Omental fat pad (tissue), 4 donors: Measurements from ENCODE around the gene RNF38. TPM values are rescaled to one million over a fixed set of nuclear protein-coding genes. Genes with fewer than 3 reads are reported as not detected.
"Not testable (repeated sequence)": the region's sequence is repeated elsewhere in the genome, so short reads cannot be mapped to it uniquely, and the experiment has no call there.

Experiments
- ATAC-seq: fragments of 150-250 bp; one replicate; pipeline ENCODE4 v1.9.1; 2016; ENCODE audit warnings: mild to moderate bottlenecking, moderate library complexity; ENCODE audit not compliant: low FRiP score
- DNase-seq: peaks from one replicate; pipeline ENCODE4 v3.0.0-alpha.2; 2019; ENCODE audit warnings: low spot score
- CTCF ChIP-seq, 3 donors: fragments of 450-650 bp; IDR thresholded peaks; one replicate each; pipeline ENCODE4 v1.5.1; 2016 to 2017; ENCODE audit warnings: antibody characterized with exemption in 3 of 3, mild to moderate bottlenecking in 3 of 3, moderate library complexity in 2 of 3
- total RNA-seq, 4 donors: library from RNA; depleted of rRNA; stranded (reverse); fragments of >200 nt; gene quantifications; one replicate each; pipeline ENCODE4 v1.1.0, GENCODE V29; 2016

Gene RNF38
- 10 to 100 TPM; 19.9 to 37.8 (median 23.2) TPM for total RNA-seq

GRCh38 chr9:36399980-36400331 lies at the start of gene RNF38:
TSS of gene RNF38 (minus strand) at chr9:36400269. CDS start at chr9:36400108, 161 bp downstream.
- no peak for DNase-seq
- no peak for ATAC-seq
- TF ChIP-seq CTCF (IDR thresholded peaks at IDR 0.05): no peak

- DNase-seq, ATAC-seq: not testable (repeated sequence)
Observed at GRCh38 chr9:36448555-36448954, 48.5 kb upstream of the RNF38 start.

- ATAC-seq (no peak), DNase-seq (no peak)
- TF ChIP-seq CTCF (IDR thresholded peaks at IDR 0.05): no peak
Observed at GRCh38 chr9:36448017-36448416, 47.9 kb upstream of the RNF38 start.

- not testable (repeated sequence) for DNase-seq
Observed at GRCh38 chr9:36446678-36447077, 46.6 kb upstream of the RNF38 start.

GRCh38 chr9:36445800-36446361 lies 45.8 kb upstream of the RNF38 start:
- ATAC-seq: no peak

More at GRCh38 chr9:36446678-36447077, 46.6 kb upstream of the RNF38 start:
- ATAC-seq: not testable (repeated sequence)

GRCh38 chr9:36444203-36444602 lies 44.1 kb upstream of the RNF38 start:
- ATAC-seq (no peak), DNase-seq (no peak)
- TF ChIP-seq CTCF (IDR thresholded peaks at IDR 0.05): no peak

More at GRCh38 chr9:36445800-36446361, 45.8 kb upstream of the RNF38 start:
- DNase-seq: no peak
- no peak for TF ChIP-seq CTCF (IDR thresholded peaks at IDR 0.05)

- DNase-seq: no peak
- ATAC-seq: no peak
- TF ChIP-seq CTCF (IDR thresholded peaks at IDR 0.05): no peak
Observed at GRCh38 chr9:36443581-36443980, 43.5 kb upstream of the RNF38 start.

GRCh38 chr9:36442710-36443109 lies 42.6 kb upstream of the RNF38 start:
- ATAC-seq: no peak
- TF ChIP-seq CTCF (IDR thresholded peaks at IDR 0.05): no peak
- no peak for DNase-seq
